SK-N-MC (cell line): ENCODE results near the gene SUGT1.

Experiments
- EZH2 ChIP-seq: fragments of 200-600 bp; sonication (generic); IDR thresholded peaks from one replicate; pipeline ENCODE4 v1.6.1; 2017; ENCODE audit warnings: antibody characterized with exemption
- FOXP2 ChIP-seq: optimal IDR thresholded peaks from 2 replicates; pipeline ENCODE3; 2011; ENCODE audit warnings: mild to moderate bottlenecking, moderate library complexity; ENCODE audit not compliant: insufficient read depth; ENCODE audit errors: extremely low read length, control extremely low read depth
- POLR2AphosphoS5 ChIP-seq: IDR thresholded peaks from 2 replicates; pipeline ENCODE4 v1.6.1; 2012; ENCODE audit warnings: mild to moderate bottlenecking, low read depth, low read length, borderline replicate concordance

DNA sequence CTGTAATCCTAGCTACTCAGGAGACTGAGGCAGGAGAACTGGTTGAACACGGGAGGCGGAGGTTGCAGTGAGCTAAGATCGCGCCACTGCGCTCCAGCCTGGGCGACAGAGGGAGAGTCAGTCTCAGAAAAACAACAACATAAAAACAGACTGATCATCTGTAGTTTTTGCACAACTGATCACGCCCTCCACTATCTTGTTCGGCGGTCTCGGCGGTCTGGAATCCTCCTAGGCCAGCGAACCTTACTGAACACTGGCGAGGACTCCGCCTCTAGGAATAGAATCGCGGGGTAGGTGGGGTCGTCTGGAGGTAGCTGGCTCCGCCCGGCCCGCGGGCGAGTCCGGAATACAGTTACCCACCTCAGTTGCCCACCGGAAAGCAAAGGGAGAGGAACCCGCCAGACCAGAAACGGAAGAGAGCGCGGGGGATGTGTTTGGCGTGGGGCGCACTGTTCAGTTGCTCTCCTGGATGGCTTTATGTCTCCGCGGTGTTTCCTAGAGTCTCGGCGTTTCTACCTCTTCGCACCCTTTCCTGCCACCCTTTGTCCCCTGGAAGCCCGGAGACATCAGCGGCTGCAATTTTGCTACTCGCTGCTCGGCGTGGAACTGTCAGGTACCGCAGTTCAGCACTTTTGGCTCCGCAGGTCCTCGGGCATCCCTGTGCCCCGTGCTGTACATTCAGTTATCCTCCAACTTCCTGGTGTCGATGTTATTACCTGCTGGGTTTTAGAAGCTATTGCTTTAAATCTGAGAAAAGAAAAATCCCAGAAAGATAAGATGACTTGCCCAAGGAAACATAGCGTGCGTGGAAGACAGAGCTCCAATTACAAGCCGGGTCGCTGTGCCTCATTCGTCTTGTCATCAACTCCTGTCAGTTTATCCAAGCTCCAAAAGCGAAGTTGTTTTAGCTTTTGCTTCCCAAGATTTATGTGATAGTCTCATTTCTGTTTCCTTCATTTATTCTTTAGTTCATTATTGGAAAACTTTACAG is 35.3 kb upstream of the SUGT1 start:
- TF ChIP-seq POLR2AphosphoS5 = peak; percentile 74
- no peak for TF ChIP-seq EZH2
- peak; percentile 54 for TF ChIP-seq FOXP2
